Activated B cell treated with CpG ODN at 0.5 μM for 24 hours (primary cell): Measurements from ENCODE around the gene PIAS3. TPM values are rescaled to one million over a fixed set of nuclear protein-coding genes. Genes with fewer than 3 reads are reported as not detected.
"Not testable (repeated sequence)": the region's sequence is repeated elsewhere in the genome, so short reads cannot be mapped to it uniquely, and the experiment has no call there.

Source experiments
- ATAC-seq: fragments of 200-7000 bp; cut with Tn5 transposase; one replicate; pipeline ENCODE4 v1.10.0; 2021; ENCODE audit warnings: low read depth, mild to moderate bottlenecking, moderate library complexity
- CTCF ChIA-PET: fragments of 350-600 bp; sonication (Branson Sonifier 250); formaldehyde crosslinking; loops from one replicate; lab custom pipeline; 2021; ENCODE audit warnings: antibody characterized with exemption; lab: Charles Lee
- POLR2A ChIA-PET: fragments of 350-600 bp; sonication (Branson Sonifier 250); formaldehyde crosslinking; loops from one replicate; lab custom pipeline; 2021; ENCODE audit warnings: antibody characterized with exemption; lab: Charles Lee
- DNase-seq: peaks from one replicate; pipeline ENCODE4 v3.0.0; 2022
- H3K27ac Mint-ChIP-seq: one replicate; pipeline ENCODE4 v1.8.0; 2020; ENCODE audit warnings: mixed read lengths
- H3K27me3 Mint-ChIP-seq: one replicate; pipeline ENCODE4 v1.8.0; 2021; ENCODE audit warnings: mixed read lengths
- H3K36me3 Mint-ChIP-seq: one replicate; pipeline ENCODE4 v1.8.0; 2021; ENCODE audit warnings: low read depth, mixed read lengths
- H3K4me1 Mint-ChIP-seq: one replicate; pipeline ENCODE4 v1.8.0; 2021; ENCODE audit warnings: mixed read lengths
- H3K4me3 Mint-ChIP-seq: one replicate; pipeline ENCODE4 v1.8.0; 2020; ENCODE audit warnings: mild to moderate bottlenecking, mixed read lengths
- H3K9me3 Mint-ChIP-seq: one replicate; pipeline ENCODE4 v1.8.0; 2020; ENCODE audit warnings: mixed read lengths
- CTCF ChIP-seq: fragments of 200-600 bp; IDR thresholded peaks from one replicate; pipeline ENCODE4 v1.8.0; 2022; ENCODE audit warnings: antibody characterized with exemption, mild to moderate bottlenecking
- intact Hi-C: fragments of 100-400 bp; cut with micrococcal nuclease; formaldehyde crosslinking; loops from one replicate; pipeline ENCODE4 v1.15.1; 2024
- total RNA-seq: library from RNA; stranded (reverse); gene quantifications from 2 replicates; pipeline ENCODE4 v1.2.3, GENCODE V29; 2022

PIAS3 gene
- total RNA-seq, 1 donor from 2014 or later = 30.9 TPM

DNA sequence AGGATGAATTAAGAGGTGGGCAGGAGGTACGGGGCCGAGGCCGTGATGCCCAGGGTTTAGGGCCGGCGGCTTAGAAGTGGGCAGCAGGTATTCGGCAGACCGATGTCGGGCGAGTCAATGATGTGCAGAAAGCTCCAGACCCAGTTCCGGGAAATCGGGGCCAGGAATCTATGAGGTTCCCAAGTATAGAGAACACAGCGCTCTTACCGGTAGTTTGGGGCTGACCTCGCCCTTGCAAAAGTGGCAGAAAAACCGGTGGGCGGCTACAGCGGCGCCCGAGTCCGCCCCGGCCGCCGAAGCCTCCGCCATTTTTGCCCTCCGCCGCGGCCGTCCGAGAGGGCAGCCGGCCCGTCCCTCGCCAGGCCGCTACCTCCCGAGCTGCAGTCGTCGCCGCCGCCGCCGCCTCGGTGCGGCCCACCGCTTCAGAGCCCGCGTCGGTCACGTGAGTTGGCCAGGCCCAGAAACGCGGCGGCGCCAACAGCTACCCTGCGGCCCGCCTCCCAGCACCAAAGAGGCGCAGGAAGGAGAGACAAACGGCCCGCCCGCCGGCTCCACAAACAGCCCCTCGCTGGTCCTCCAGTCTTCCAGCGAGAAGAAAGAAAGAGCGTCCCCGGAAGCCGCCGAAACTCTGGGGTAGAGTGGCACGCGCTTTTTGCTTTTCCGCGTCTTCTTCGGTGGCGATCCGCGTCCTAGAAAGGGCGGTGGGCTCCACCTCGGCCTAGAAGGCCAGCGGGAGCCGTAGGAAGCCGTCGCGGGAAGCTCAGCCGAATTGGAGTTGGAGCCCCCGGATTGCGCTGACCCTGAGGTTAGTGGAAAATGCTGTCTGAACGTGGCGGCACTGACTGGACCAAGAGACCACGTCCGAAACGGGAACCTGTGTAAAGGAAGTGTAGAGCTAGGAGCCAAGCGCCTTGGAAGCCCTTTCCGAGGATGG, 35.0 kb downstream of the PIAS3 start, which contains the start of the genes POLR3C and RNF115:
POLR3C (plus strand) TSS at position 636 of the 934 bp plus-strand sequence. CDS start 1,577 bp downstream, outside the sequence.
RNF115 (minus strand) TSS at position 531 of the 934 bp plus-strand sequence; CDS start at position 309, 222 bp downstream.
- H3K4me1 Mint-ChIP-seq = peaks cover 25% of the 10 kb centered on the region

GRCh38 chr1:145822779-145823331, 36.0 kb downstream of the PIAS3 start:
- CTCF ChIA-PET, H3K4me3 Mint-ChIP-seq, ATAC-seq, H3K27ac Mint-ChIP-seq, DNase-seq, H3K27me3 Mint-ChIP-seq, H3K9me3 Mint-ChIP-seq, intact Hi-C loops: not testable (repeated sequence)
- Mint-ChIP-seq H3K4me1 (peaks cover 21% of the 10 kb centered on the region), H3K36me3 (peaks cover 32% of the 10 kb centered on the region)
- POLR2A ChIA-PET = interaction anchor here (2.2 to 3.2 kb wide), 3 partner anchors 22 to 135 kb away, joined by 11 to 29 read pairs (median 12); partner anchors contain the start of genes LIX1L and NUDT17

More for the DNA sequence above, 35.0 kb downstream of the PIAS3 start, which contains the start of the genes POLR3C and RNF115:
- H3K27ac Mint-ChIP-seq = peak within 1 kb of the TSS; percentile 94
- CTCF ChIA-PET = interaction anchor here (1.0 kb wide), 1 partner anchor 21 kb away, joined by 4 read pairs; the partner anchor contains the start of gene NUDT17
- ATAC-seq (peak; percentile 95), DNase-seq (peak; percentile 80)
- H3K27me3 Mint-ChIP-seq = no peaks in the 10 kb centered on the region
- no peaks in the 10 kb centered on the region for H3K9me3 Mint-ChIP-seq
- POLR2A ChIA-PET = interaction anchor here (0.5 to 3.2 kb wide), 16 partner anchors 11 to 1411 kb away, joined by 3 to 48 read pairs (median 6); partner anchors contain the start of genes ANKRD34A, LIX1L, NUDT17 and PEX11B
- intact Hi-C loops = loop anchor here (1.0 to 2.0 kb wide), 2 partner anchors 19 to 35 kb away; partner anchors contain the start of gene PIAS3
- peak within 1 kb of the TSS; percentile 97 for H3K4me3 Mint-ChIP-seq
- TF ChIP-seq CTCF = no peak
- H3K36me3 Mint-ChIP-seq = peaks cover 42% of the 10 kb centered on the region

DNA sequence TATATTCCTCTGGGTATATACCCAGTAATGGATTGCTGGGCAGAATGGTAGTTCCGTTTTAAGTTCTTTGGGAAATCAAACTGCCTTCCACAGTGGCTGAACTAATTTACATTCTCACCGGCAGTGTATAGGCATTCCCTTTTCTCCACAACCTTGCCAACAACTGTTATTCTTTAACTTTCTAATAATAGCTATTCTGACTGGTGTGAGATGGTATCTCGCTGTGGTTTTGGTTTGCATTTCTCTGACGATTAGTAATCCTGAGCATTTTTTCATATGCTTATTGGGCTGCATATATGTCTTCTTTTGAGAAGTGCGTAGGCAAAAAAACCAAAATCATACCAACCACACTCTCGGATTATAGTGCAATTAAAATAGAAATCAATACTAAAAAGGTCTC, 40.8 kb downstream of the PIAS3 start:
- DNase-seq, POLR2A ChIA-PET, H3K27ac Mint-ChIP-seq, CTCF ChIA-PET, H3K27me3 Mint-ChIP-seq, intact Hi-C loops, H3K36me3 Mint-ChIP-seq, H3K9me3 Mint-ChIP-seq, ATAC-seq, H3K4me3 Mint-ChIP-seq: not testable (repeated sequence)
- H3K4me1 Mint-ChIP-seq = peaks cover 12% of the 10 kb centered on the region

- H3K27me3 Mint-ChIP-seq, intact Hi-C loops: not testable (repeated sequence)
Observed at GRCh38 chr1:145812977-145813810, 45.7 kb downstream of the PIAS3 start.

DNA sequence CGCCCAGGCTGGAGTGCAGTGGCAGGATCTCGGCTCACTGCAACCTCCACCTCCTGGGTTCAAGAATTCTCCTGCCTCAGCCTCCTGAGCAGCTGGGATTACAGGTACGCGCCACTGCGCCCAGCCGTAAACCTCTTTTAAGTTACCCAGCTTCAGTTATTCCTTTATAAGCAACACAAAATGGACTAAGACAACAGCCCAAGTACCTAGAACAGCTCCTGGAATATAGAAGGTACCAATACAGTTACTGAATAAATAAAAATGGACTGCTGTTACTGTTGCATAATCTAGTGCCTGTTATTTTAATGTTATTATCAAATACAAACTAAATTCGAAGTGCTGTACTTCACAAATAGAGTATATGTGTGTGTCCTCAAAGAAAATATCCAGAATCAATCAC, 52.0 kb downstream of the PIAS3 start:
- H3K27me3 Mint-ChIP-seq = no peaks in the 10 kb centered on the region
- H3K4me3 Mint-ChIP-seq = no peak overlapping the region
- intact Hi-C loops = no loop called here
- no peak for TF ChIP-seq CTCF
- no peak overlapping the region for H3K27ac Mint-ChIP-seq
- H3K4me1 Mint-ChIP-seq = peaks cover 37% of the 10 kb centered on the region
- no peaks in the 10 kb centered on the region for H3K9me3 Mint-ChIP-seq
- POLR2A ChIA-PET = no interaction called here
- CTCF ChIA-PET = no interaction called here
- peaks cover 7% of the 10 kb centered on the region for H3K36me3 Mint-ChIP-seq
- ATAC-seq (no peak), DNase-seq (no peak)

More at GRCh38 chr1:145812977-145813810, 45.7 kb downstream of the PIAS3 start:
- H3K27ac Mint-ChIP-seq, ATAC-seq, H3K9me3 Mint-ChIP-seq, DNase-seq, H3K36me3 Mint-ChIP-seq, H3K4me3 Mint-ChIP-seq, POLR2A ChIA-PET, CTCF ChIA-PET: not testable (repeated sequence)
- H3K4me1 Mint-ChIP-seq = peaks cover 14% of the 10 kb centered on the region

GRCh38 chr1:145806408-145806807, 52.5 kb downstream of the PIAS3 start:
- no peak for DNase-seq
- ATAC-seq = no peak
- ChIA-PET POLR2A (interaction anchor here (1.1 kb wide), 1 partner anchor 18 kb away, joined by 3 read pairs; the partner anchor contains the start of genes POLR3C and RNF115), CTCF (no interaction called here)
- no peak for TF ChIP-seq CTCF
- H3K36me3 Mint-ChIP-seq = peaks cover 9% of the 10 kb centered on the region
- H3K27ac Mint-ChIP-seq = no peak overlapping the region
- no peaks in the 10 kb centered on the region for H3K27me3 Mint-ChIP-seq
- no peak overlapping the region for H3K4me3 Mint-ChIP-seq
- H3K4me1 Mint-ChIP-seq = peaks cover 37% of the 10 kb centered on the region
- H3K9me3 Mint-ChIP-seq = no peaks in the 10 kb centered on the region
- intact Hi-C loops = no loop called here
